Gastrocnemius medialis (tissue), 4 donors: Measurements from ENCODE around the gene SCAI.

Experiments
- POLR2A ChIP-seq, 2 donors: fragments of 450-650 bp; IDR thresholded peaks; one replicate each; pipeline ENCODE4 v1.6.1; 2017; ENCODE audit warnings: antibody characterized with exemption in 2 of 2, mild to moderate bottlenecking in 2 of 2, moderate library complexity in 2 of 2
- TF ChIP-seq, protein P1 (sequence below), 5 experiments: fragments of 450-650 bp in 3 of 5; fragments of 200-600 bp in 2 of 5; sonication (generic) in 2 of 5; IDR thresholded peaks in 4 of 5; conservative IDR thresholded peaks in 1 of 5; 1 replicate in 4 of 5; 2 replicates in 1 of 5; pipeline ENCODE4 v1.5.1; 2016 to 2019; ENCODE audit warnings: antibody characterized with exemption in 5 of 5, mild to moderate bottlenecking in 3 of 5, moderate library complexity in 3 of 5

DNA sequence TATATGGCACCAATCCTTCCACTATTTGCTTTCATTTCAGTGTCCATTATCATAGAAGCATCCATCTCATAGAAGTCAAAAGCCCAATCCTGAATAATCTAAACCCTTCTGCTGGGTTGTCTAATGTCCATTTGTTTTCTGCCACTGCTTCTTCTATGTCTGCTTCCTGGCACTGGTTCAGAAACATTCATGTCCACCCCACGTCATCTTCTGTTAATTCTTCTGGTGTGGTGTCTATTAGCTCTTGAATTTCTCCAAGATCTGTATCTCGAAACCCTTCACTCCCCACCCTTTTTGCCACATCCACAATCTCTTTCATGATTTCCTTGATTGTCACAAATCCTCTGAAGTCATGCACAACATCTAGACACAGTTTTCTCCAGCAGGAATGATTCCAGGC, 179.3 kb downstream of the SCAI start:
- TF ChIP-seq, protein P1, sequence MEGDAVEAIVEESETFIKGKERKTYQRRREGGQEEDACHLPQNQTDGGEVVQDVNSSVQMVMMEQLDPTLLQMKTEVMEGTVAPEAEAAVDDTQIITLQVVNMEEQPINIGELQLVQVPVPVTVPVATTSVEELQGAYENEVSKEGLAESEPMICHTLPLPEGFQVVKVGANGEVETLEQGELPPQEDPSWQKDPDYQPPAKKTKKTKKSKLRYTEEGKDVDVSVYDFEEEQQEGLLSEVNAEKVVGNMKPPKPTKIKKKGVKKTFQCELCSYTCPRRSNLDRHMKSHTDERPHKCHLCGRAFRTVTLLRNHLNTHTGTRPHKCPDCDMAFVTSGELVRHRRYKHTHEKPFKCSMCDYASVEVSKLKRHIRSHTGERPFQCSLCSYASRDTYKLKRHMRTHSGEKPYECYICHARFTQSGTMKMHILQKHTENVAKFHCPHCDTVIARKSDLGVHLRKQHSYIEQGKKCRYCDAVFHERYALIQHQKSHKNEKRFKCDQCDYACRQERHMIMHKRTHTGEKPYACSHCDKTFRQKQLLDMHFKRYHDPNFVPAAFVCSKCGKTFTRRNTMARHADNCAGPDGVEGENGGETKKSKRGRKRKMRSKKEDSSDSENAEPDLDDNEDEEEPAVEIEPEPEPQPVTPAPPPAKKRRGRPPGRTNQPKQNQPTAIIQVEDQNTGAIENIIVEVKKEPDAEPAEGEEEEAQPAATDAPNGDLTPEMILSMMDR (IDR thresholded peaks at IDR 0.05 in 4 of 5, conservative IDR thresholded peaks at IDR 0.05 in 1 of 5), result no peak
- no peak for TF ChIP-seq POLR2A (IDR thresholded peaks at IDR 0.05)
